Thyroid gland (tissue), 4 donors: ENCODE results near the gene ENGASE.

ENCODE experiments used
- CTCF ChIP-seq, 6 experiments: fragments of 200-600 bp in 3 of 6; fragments of 450-650 bp in 3 of 6; sonication (generic) in 3 of 6; IDR thresholded peaks; one replicate each; pipeline ENCODE4 v1.5.1; 2016 to 2019; ENCODE audit warnings: antibody characterized with exemption in 6 of 6, mild to moderate bottlenecking in 2 of 6, inconsistent platforms in 1 of 6, moderate library complexity in 1 of 6
- POLR2A ChIP-seq, 2 donors: fragments of 450-650 bp; IDR thresholded peaks; one replicate each; pipeline ENCODE4 v1.6.1; 2017; ENCODE audit warnings: antibody characterized with exemption in 2 of 2, mild to moderate bottlenecking in 2 of 2, moderate library complexity in 1 of 2

- TF ChIP-seq CTCF (IDR thresholded peaks at IDR 0.05), result no peak
- no peak for TF ChIP-seq POLR2A (IDR thresholded peaks at IDR 0.05)
These were observed 61.2 kb downstream of the ENGASE start for GRCh38 chr17:79135628-79136405.
